ENCODE data around the gene IRGQ. TPM values are rescaled to one million over a fixed set of nuclear protein-coding genes. Genes with fewer than 3 reads are reported as not detected.
A peak's percentile ranks its signal among the peaks of the same experiment; 100 is the strongest.
"Not testable (repeated sequence)": the region's sequence is repeated elsewhere in the genome, so short reads cannot be mapped to it uniquely, and the experiment has no call there.

The IRGQ gene
- total and polyA plus RNA-seq, 12 donors, result 7.0 to 57.9 (median 21.5) TPM

- no peaks in the 10 kb centered on the region for H3K9me3 ChIP-seq (replicated peaks in 1 of 3)
- no peak overlapping the region for H3K4me3 ChIP-seq
- H3K27me3 ChIP-seq, result no peaks in the 10 kb centered on the region
- 76 to 88% (median 85%) methylated on average over 7 of the region's 7 CpGs for WGBS, 4 donors
- no peak for DNase-seq
- intact Hi-C loops (cut with DNase I), result loop anchor here in 1 of 2 donors (10.0 kb wide), 1 partner anchor 49 kb away; no protein-coding TSS in a partner anchor
- H3K36me3 ChIP-seq (replicated peaks in 1 of 2), result peaks cover 0 to 17% of the 10 kb centered on the region in 2 donors
- H3K4me1 ChIP-seq (replicated peaks in 1 of 2), result no peaks in the 10 kb centered on the region
- no peak for TF ChIP-seq POLR2A (IDR thresholded peaks at IDR 0.05)
- TF ChIP-seq CTCF (IDR thresholded peaks at IDR 0.05), result no peak
- no peak overlapping the region for H3K27ac ChIP-seq
Measured at GRCh38 chr19:43605875-43606568, 10.1 kb upstream of the IRGQ start.

GRCh38 chr19:43600326-43600725, 4.4 kb upstream of the IRGQ start:
- DNase-seq, result peak in 5 of 7 donors; percentile 40 to 68 (median 57)
- peaks cover 12 to 20% of the 10 kb centered on the region in 2 donors for H3K4me1 ChIP-seq (replicated peaks in 1 of 2)
- H3K27me3 ChIP-seq; H3K9me3 ChIP-seq (replicated peaks in 1 of 3); H3K4me3 ChIP-seq: not testable (repeated sequence)
- H3K27ac ChIP-seq, result peak overlapping the region in 3 of 5 donors; percentile 52 to 62 (median 55)
- TF ChIP-seq POLR2A (IDR thresholded peaks at IDR 0.05), result peak in 1 of 2 donors; percentile 19
- H3K36me3 ChIP-seq (replicated peaks in 1 of 2), result peaks cover 0 to 21% of the 10 kb centered on the region in 2 donors
- WGBS, 4 donors, result 55 to 73% (median 65%) methylated on average over 5 of the region's 5 CpGs
- intact Hi-C loops (cut with DNase I), result loop anchor here in 1 of 2 donors (10.0 kb wide), 1 partner anchor 54 kb away; no protein-coding TSS in a partner anchor

- Histone ChIP-seq H3K27me3 (no peaks in the 10 kb centered on the region), H3K27ac (peak overlapping the region in 3 of 5 donors; percentile 41 to 55 (median 52)), H3K4me1 (replicated peaks in 1 of 2) (peaks cover 12 to 20% of the 10 kb centered on the region in 2 donors), H3K9me3 (replicated peaks in 1 of 3) (no peaks in the 10 kb centered on the region), H3K4me3 (no peak overlapping the region), H3K36me3 (replicated peaks in 1 of 2) (peaks cover 0 to 21% of the 10 kb centered on the region in 2 donors)
- DNase-seq, result no peak
- intact Hi-C loops (cut with DNase I), result loop anchor here (10.0 kb wide), 1 partner anchor 55 kb away; no protein-coding TSS in a partner anchor
- TF ChIP-seq POLR2A (IDR thresholded peaks at IDR 0.05), result no peak
- no peak for TF ChIP-seq CTCF (IDR thresholded peaks at IDR 0.05)
- 91 to 94% (median 93%) methylated on average over 4 of the region's 4 CpGs for WGBS, 4 donors
Measured at GRCh38 chr19:43599635-43600295, 3.8 kb upstream of the IRGQ start.

GRCh38 chr19:43598445-43599240, 2.7 kb upstream of the IRGQ start:
- no peak for DNase-seq
- H3K4me1 ChIP-seq (replicated peaks in 1 of 2), result peaks cover 20 to 29% of the 10 kb centered on the region in 2 donors
- WGBS, 4 donors, result 92 to 94% (median 93%) methylated on average over 17 to 19 of the region's 19 CpGs
- intact Hi-C loops (cut with DNase I), result loop anchor here in 1 of 2 donors (10.0 kb wide), 1 partner anchor 56 kb away; no protein-coding TSS in a partner anchor
- no peaks in the 10 kb centered on the region for H3K27me3 ChIP-seq
- peaks cover 0 to 23% of the 10 kb centered on the region in 2 donors for H3K36me3 ChIP-seq (replicated peaks in 1 of 2)
- H3K4me3 ChIP-seq, result no peak overlapping the region
- no peaks in the 10 kb centered on the region for H3K9me3 ChIP-seq (replicated peaks in 1 of 3)
- TF ChIP-seq POLR2A (IDR thresholded peaks at IDR 0.05), result no peak
- peak overlapping the region in 3 of 5 donors; percentile 10 to 96 (median 95) for H3K27ac ChIP-seq
